ENCODE measurements around the gene PRUNE2.

PRUNE2 gene

DNA sequence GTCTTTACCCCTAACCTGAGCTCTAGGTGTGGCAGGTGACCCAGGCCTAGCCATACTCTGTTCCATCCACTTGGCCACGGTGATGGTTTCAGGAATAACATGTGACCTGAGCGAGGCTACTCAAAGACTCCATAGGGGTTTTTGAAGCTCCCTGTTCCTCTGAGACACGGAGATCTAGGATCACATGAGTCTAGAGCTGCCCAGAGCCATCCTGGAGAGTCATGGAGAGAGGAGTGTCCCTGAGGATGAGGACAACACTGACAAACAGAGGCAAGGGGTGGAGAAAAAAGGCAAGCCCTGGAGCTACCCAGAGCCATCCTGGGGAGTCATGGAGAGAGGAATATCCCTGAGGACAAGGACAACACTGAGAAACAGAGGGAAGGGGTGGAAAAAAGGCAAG is 171.2 kb downstream of the PRUNE2 start:
- TF ChIP-seq, protein P1, sequence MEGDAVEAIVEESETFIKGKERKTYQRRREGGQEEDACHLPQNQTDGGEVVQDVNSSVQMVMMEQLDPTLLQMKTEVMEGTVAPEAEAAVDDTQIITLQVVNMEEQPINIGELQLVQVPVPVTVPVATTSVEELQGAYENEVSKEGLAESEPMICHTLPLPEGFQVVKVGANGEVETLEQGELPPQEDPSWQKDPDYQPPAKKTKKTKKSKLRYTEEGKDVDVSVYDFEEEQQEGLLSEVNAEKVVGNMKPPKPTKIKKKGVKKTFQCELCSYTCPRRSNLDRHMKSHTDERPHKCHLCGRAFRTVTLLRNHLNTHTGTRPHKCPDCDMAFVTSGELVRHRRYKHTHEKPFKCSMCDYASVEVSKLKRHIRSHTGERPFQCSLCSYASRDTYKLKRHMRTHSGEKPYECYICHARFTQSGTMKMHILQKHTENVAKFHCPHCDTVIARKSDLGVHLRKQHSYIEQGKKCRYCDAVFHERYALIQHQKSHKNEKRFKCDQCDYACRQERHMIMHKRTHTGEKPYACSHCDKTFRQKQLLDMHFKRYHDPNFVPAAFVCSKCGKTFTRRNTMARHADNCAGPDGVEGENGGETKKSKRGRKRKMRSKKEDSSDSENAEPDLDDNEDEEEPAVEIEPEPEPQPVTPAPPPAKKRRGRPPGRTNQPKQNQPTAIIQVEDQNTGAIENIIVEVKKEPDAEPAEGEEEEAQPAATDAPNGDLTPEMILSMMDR (IDR thresholded peaks at IDR 0.05; ENCODE audit: low read depth, low read length, missing control alignments): no peak
- no peak for DNase-seq
- no peaks in the 10 kb centered on the region for H3K27me3 ChIP-seq (replicated peaks)
- no peak overlapping the region for H3K4me3 ChIP-seq (ENCODE audit: low read depth, low read length)
- in situ Hi-C loops (cut with HindIII; ENCODE audit: low pct_ligation_motif_present, low sequenced_read_pairs): no loop called here
- H3K27ac ChIP-seq: no peak overlapping the region
- no peaks in the 10 kb centered on the region for H3K36me3 ChIP-seq (replicated peaks)

DNA sequence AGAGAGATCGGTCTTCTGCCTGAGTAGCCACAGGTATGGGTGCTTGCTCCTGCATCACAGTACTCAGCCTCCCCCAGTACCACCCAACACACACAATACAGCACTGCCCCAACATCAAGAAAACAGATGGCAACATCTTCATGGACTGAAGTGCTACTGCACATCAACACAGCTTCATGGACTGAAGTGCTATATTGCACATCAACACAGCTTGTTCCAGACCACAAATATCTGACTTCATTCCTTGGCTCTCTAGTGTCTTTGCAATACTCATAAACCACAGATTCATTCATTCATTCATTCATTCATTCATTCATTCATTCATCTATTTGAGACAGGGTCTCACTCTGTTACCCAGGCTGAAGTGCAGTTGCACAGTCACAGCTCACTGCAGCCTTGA is 172.8 kb downstream of the PRUNE2 start:
- DNase-seq: no peak
- no peaks in the 10 kb centered on the region for H3K36me3 ChIP-seq (replicated peaks)
- no peak overlapping the region for H3K27ac ChIP-seq
- in situ Hi-C loops (cut with HindIII; ENCODE audit: low pct_ligation_motif_present, low sequenced_read_pairs): no loop called here
- no peaks in the 10 kb centered on the region for H3K27me3 ChIP-seq (replicated peaks)
- TF ChIP-seq, protein P1 (IDR thresholded peaks at IDR 0.05; ENCODE audit: low read depth, low read length, missing control alignments): no peak
- no peak overlapping the region for H3K4me3 ChIP-seq (ENCODE audit: low read depth, low read length)

DNA sequence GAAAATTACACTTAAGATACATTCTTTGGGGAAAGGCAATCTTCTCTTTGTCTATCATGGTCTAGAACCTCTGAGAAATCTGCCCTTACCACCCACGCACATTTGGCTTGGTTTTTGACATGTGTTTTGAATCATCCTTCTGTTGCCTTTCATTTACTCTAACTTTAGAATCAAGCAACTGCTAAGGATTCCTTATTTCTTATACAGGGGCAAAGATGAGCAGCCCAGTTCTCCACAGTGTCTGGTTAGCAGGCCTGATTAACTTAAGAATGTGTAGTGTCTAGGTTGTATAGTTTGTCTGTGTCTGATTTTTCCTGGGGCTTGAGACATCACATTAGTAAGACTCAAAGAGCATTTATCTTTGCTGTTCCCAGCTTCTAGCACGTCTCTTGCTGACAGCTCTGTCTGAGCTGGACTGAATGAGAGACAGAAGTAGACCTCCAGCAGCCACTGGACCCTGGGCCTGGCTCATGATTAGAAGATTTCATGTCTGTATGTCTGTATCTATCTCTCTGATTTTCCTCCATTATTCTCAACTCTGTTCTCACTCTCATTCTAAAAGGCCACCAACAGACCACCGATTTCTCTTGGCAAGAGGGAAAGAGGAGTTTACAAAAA is 173.5 kb downstream of the PRUNE2 start:
- no peak overlapping the region for H3K4me3 ChIP-seq (ENCODE audit: low read depth, low read length)
- TF ChIP-seq, protein P1 (IDR thresholded peaks at IDR 0.05; ENCODE audit: low read depth, low read length, missing control alignments): no peak
- in situ Hi-C loops (cut with HindIII; ENCODE audit: low pct_ligation_motif_present, low sequenced_read_pairs): no loop called here
- H3K36me3 ChIP-seq (replicated peaks): no peaks in the 10 kb centered on the region
- no peak overlapping the region for H3K27ac ChIP-seq
- DNase-seq: peak; percentile 2
- H3K27me3 ChIP-seq (replicated peaks): no peaks in the 10 kb centered on the region

DNA sequence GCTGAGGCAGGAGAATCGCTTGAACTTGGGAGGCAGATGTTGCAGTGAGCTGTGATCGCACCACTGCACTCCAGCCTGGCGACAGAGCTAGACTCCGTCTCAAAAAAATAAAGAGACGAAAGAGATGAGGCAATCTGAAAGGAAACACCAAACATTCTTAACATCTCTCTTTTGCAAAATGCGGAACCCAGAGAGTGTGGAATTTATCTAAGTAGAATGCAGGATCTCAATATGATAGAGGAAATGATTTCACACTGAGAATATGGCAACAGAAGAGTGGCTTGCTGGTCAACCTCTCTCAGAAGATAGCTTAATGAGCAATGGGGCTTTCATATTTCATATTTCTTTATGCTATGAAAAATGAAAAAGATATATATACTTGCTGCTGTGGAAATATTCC is 175.1 kb downstream of the PRUNE2 start:
- no peak for DNase-seq
- in situ Hi-C loops (cut with HindIII; ENCODE audit: low pct_ligation_motif_present, low sequenced_read_pairs): no loop called here

DNA sequence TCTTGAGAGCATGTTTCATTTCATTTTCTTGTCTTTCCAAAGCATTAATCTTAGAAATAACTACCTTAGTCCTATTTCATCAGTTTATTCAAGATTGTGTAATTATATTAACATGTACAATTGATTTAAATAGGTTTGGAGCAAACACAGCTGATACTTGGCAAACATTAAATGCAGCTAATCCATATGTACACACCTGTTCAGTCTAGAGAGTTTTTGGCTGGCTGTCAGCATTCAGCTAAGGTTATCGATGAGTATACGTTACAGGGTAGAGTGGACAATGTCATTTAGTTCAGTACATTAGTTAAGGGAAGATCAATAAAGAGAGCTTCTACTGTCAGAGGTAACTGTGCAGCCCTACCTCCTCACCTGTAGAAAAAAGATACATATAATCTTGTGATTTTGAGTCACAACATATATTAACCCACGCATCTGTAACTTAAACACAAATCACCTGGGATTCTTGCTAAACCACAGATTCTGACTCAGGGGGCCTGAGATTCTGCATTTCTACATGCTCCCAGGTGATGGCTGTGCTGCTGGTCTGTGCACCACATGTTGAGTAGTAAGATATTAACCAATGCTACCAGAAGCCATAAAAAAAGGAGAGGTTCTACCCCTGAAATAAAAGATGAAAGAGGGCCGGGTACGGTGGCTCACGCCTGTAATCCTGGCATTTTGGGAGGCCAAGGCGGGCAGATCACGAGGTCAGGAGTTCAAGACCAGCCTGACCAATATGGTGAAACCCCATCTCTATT is 175.8 kb downstream of the PRUNE2 start:
- Histone ChIP-seq H3K36me3 (replicated peaks) (no peaks in the 10 kb centered on the region), H3K27ac (no peak overlapping the region), H3K27me3 (replicated peaks) (no peaks in the 10 kb centered on the region), H3K4me3 (ENCODE audit: low read depth, low read length) (no peak overlapping the region)
- in situ Hi-C loops (cut with HindIII; ENCODE audit: low pct_ligation_motif_present, low sequenced_read_pairs): no loop called here
- DNase-seq: no peak
- TF ChIP-seq, protein P1 (IDR thresholded peaks at IDR 0.05; ENCODE audit: low read depth, low read length, missing control alignments): no peak

More for the DNA sequence above, 175.1 kb downstream of the PRUNE2 start:
- TF ChIP-seq, protein P1 (IDR thresholded peaks at IDR 0.05; ENCODE audit: low read depth, low read length, missing control alignments): no peak
- H3K27me3 ChIP-seq (replicated peaks): no peaks in the 10 kb centered on the region
- no peak overlapping the region for H3K4me3 ChIP-seq (ENCODE audit: low read depth, low read length)
- no peaks in the 10 kb centered on the region for H3K36me3 ChIP-seq (replicated peaks)
- no peak overlapping the region for H3K27ac ChIP-seq
